Measurements from ENCODE around the gene FBXO45. TPM values are rescaled to one million over a fixed set of nuclear protein-coding genes. Genes with fewer than 3 reads are reported as not detected.
"Not testable (repeated sequence)": the region's sequence is repeated elsewhere in the genome, so short reads cannot be mapped to it uniquely, and the experiment has no call there.

FBXO45 gene
- total and polyA plus RNA-seq, 9 donors = 10.5 to 15.9 (median 13.4) TPM

- H3K27ac ChIP-seq (ENCODE audit: low read length) = no peak overlapping the region
- no peaks in the 10 kb centered on the region for H3K36me3 ChIP-seq (ENCODE audit: control insufficient read depth, insufficient read depth, low read length)
- peaks cover 21% of the 10 kb centered on the region for H3K4me1 ChIP-seq (ENCODE audit: control insufficient read depth, insufficient read depth, low read length)
- no peaks in the 10 kb centered on the region for H3K9me3 ChIP-seq (replicated peaks; ENCODE audit: control insufficient read depth, low read depth, low read length)
- peak; percentile 53 for DNase-seq
- WGBS (ENCODE audit: insufficient coverage) = 53% methylated on average over 15 of the region's 20 CpGs
- H3K27me3 ChIP-seq (ENCODE audit: control insufficient read depth, insufficient read depth, low read length) = peaks cover 28% of the 10 kb centered on the region
- H3K4me3 ChIP-seq (ENCODE audit: low read length) = no peak overlapping the region
These were observed 68.2 kb downstream of the FBXO45 start for GRCh38 chr3:196636369-196637349.

GRCh38 chr3:196637941-196638340 is 69.5 kb downstream of the FBXO45 start:
- not testable (repeated sequence) for H3K27ac ChIP-seq (ENCODE audit: low read length); H3K36me3 ChIP-seq (ENCODE audit: control insufficient read depth, insufficient read depth, low read length); DNase-seq; H3K9me3 ChIP-seq (replicated peaks; ENCODE audit: control insufficient read depth, low read depth, low read length); H3K4me3 ChIP-seq (ENCODE audit: low read length)
- Histone ChIP-seq H3K4me1 (ENCODE audit: control insufficient read depth, insufficient read depth, low read length) (peaks cover 15% of the 10 kb centered on the region), H3K27me3 (ENCODE audit: control insufficient read depth, insufficient read depth, low read length) (peaks cover 28% of the 10 kb centered on the region)
- 73% methylated on average over 2 of the region's 4 CpGs for WGBS (ENCODE audit: insufficient coverage)

Other genes starting within 250 kb of the FBXO45 start
- not detected for gene TM4SF19, start 230.3 kb upstream of the FBXO45 start, total RNA-seq
- under 1 TPM in 6 of 8 donors, not detected in 2; 0.15 to 0.44 (median 0.33) TPM for gene TM4SF19, start 230.3 kb upstream of the FBXO45 start, polyA plus RNA-seq (ENCODE audit: insufficient read depth in 1 of 8, insufficient read length in 8 of 8, low replicate concordance in 1 of 8)
- gene UBXN7, start 136.2 kb upstream of the FBXO45 start, total RNA-seq = 14.3 TPM
- gene UBXN7, start 136.2 kb upstream of the FBXO45 start, polyA plus RNA-seq (ENCODE audit: insufficient read depth in 1 of 8, insufficient read length in 8 of 8, low replicate concordance in 1 of 8) = 10 to 100 TPM; 12.8 to 22.0 (median 16.7) TPM
- gene RNF168, start 64.9 kb upstream of the FBXO45 start, total RNA-seq = 11.9 TPM
- gene RNF168, start 64.9 kb upstream of the FBXO45 start, polyA plus RNA-seq (ENCODE audit: insufficient read depth in 1 of 8, insufficient read length in 8 of 8, low replicate concordance in 1 of 8) = 10 to 100 TPM in 2 of 8 donors, 1 to 10 TPM in 6; 7.3 to 11.7 (median 9.7) TPM
- 1.6 TPM for gene SMCO1, start 53.3 kb upstream of the FBXO45 start, total RNA-seq
- 1 to 10 TPM; 1.2 to 4.1 (median 1.8) TPM for gene SMCO1, start 53.3 kb upstream of the FBXO45 start, polyA plus RNA-seq (ENCODE audit: insufficient read depth in 1 of 8, insufficient read length in 8 of 8, low replicate concordance in 1 of 8)
- 6.8 TPM for gene WDR53, start 106 bp upstream of the FBXO45 start, total RNA-seq
- gene WDR53, start 106 bp upstream of the FBXO45 start, polyA plus RNA-seq (ENCODE audit: insufficient read depth in 1 of 8, insufficient read length in 8 of 8, low replicate concordance in 1 of 8) = 10 to 100 TPM in 6 of 8 donors, 1 to 10 TPM in 2; 8.9 to 13.3 (median 10.3) TPM
- gene NRROS, start 71.0 kb downstream of the FBXO45 start, total RNA-seq = 2.8 TPM
- 1 to 10 TPM; 4.2 to 6.1 (median 5.2) TPM for gene NRROS, start 71.0 kb downstream of the FBXO45 start, polyA plus RNA-seq (ENCODE audit: insufficient read depth in 1 of 8, insufficient read length in 8 of 8, low replicate concordance in 1 of 8)
- 1.8 TPM for gene CEP19, start 143.6 kb downstream of the FBXO45 start, total RNA-seq
- gene CEP19, start 143.6 kb downstream of the FBXO45 start, polyA plus RNA-seq (ENCODE audit: insufficient read depth in 1 of 8, insufficient read length in 8 of 8, low replicate concordance in 1 of 8) = 1 to 10 TPM; 1.4 to 2.6 (median 2.2) TPM
- 19.2 TPM for gene PIGX, start 143.7 kb downstream of the FBXO45 start, total RNA-seq
- gene PIGX, start 143.7 kb downstream of the FBXO45 start, polyA plus RNA-seq (ENCODE audit: insufficient read depth in 1 of 8, insufficient read length in 8 of 8, low replicate concordance in 1 of 8) = 10 to 100 TPM; 14.7 to 22.0 (median 17.4) TPM
- 23.7 TPM for gene PAK2, start 171.2 kb downstream of the FBXO45 start, total RNA-seq
- gene PAK2, start 171.2 kb downstream of the FBXO45 start, polyA plus RNA-seq (ENCODE audit: insufficient read depth in 1 of 8, insufficient read length in 8 of 8, low replicate concordance in 1 of 8) = 10 to 100 TPM; 35.1 to 63.9 (median 51.9) TPM

Data from muscle of leg (tissue), 11 donors.